ENCODE data around the gene BGLAP. TPM values are rescaled to one million over a fixed set of nuclear protein-coding genes. Genes with fewer than 3 reads are reported as not detected.

Gene BGLAP
- total RNA-seq, 1 experiment from 2014 or later = 2.4 TPM

DNA sequence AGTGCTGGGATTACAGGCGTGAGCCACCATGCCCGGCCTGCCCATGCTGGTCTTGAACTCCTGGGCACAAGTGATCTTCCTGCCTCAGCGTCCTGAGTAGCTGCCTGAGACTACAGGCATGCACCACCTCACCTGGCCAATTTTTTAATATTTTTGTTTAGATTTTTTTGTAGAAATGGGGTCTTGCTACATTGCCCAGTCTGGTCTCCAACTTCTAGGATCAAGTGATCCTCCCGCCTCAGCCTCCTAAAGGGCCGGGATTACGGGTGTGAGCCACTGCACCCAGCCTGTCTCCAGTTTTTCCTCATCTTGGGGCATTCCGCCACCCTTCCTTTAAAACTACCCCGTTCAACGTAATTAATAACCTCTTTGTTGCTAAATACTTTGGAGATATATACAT is 21.8 kb upstream of the BGLAP start:
- Histone ChIP-seq H3K56ac (ENCODE audit: insufficient read length, low read depth, low read length) (no peak overlapping the region), H3K27me3 (ENCODE audit: insufficient read depth, low read length) (no peaks in the 10 kb centered on the region), H3K23me2 (ENCODE audit: insufficient read length, low read depth, low read length, poor library complexity, severe bottlenecking) (no peaks in the 10 kb centered on the region), H3T11ph (ENCODE audit: low read length) (no peak overlapping the region), H4K8ac (replicated peaks; ENCODE audit: insufficient read length, low read depth, low read length) (no peak overlapping the region), H3K4ac (ENCODE audit: low read depth, low read length) (no peak overlapping the region), H4K5ac (ENCODE audit: insufficient read length, low read depth, low read length) (no peak overlapping the region), H2BK20ac (ENCODE audit: low read depth, low read length, poor library complexity, severe bottlenecking) (no peak overlapping the region), H3K14ac (ENCODE audit: insufficient read depth, low read length) (no peak overlapping the region), H3K9ac (ENCODE audit: extremely low read depth, insufficient read length, low read length) (no peak overlapping the region), H4K20me1 (ENCODE audit: control insufficient read depth, insufficient read depth, insufficient read length) (peaks cover 2% of the 10 kb centered on the region), H2AK5ac (ENCODE audit: insufficient read length, low read length) (no peak overlapping the region), H3K4me1 (ENCODE audit: insufficient read depth, low read length) (no peaks in the 10 kb centered on the region), H3K23ac (ENCODE audit: insufficient read length, low read depth, low read length) (no peak overlapping the region), H2BK5ac (ENCODE audit: insufficient read length, low read length) (no peak overlapping the region), H2BK12ac (ENCODE audit: insufficient read length, low read depth, low read length) (no peak overlapping the region), H3K27ac (ENCODE audit: insufficient read length, low read depth, low read length) (no peak overlapping the region), H3K79me2 (ENCODE audit: insufficient read depth, low read length) (no peaks in the 10 kb centered on the region), H2BK15ac (ENCODE audit: low read depth, low read length) (no peak overlapping the region), H3K79me1 (ENCODE audit: insufficient read depth, low read depth, low read length, poor library complexity, severe bottlenecking) (no peaks in the 10 kb centered on the region), H3K4me2 (ENCODE audit: insufficient read depth, insufficient read length, low read length) (no peak overlapping the region), H2AFZ (ENCODE audit: low read length) (no peak overlapping the region), H2BK120ac (ENCODE audit: low read depth, low read length, poor library complexity, severe bottlenecking) (no peak overlapping the region), H3K18ac (ENCODE audit: insufficient read length, low read depth, low read length) (no peak overlapping the region), H3K9me3 (ENCODE audit: control insufficient read depth, low read depth, low read length) (no peaks in the 10 kb centered on the region), H4K91ac (ENCODE audit: insufficient read length, low read depth, low read length) (no peak overlapping the region)
- peaks cover 1 to 3% of the 10 kb centered on the region in 2 experiments for H3K4me1 Mint-ChIP-seq
- no peaks in the 10 kb centered on the region; a peak in 1 of 5 replicates for H3K9me3 Mint-ChIP-seq
- TF ChIP-seq CTCF (conservative IDR thresholded peaks at IDR 0.05) = no peak
- H3K36me3 Mint-ChIP-seq (ENCODE audit: insufficient read depth in 1 of 3, low read depth in 3 of 3) = peaks cover 27 to 66% (median 60%) of the 10 kb centered on the region in 3 experiments
- H3K27me3 Mint-ChIP-seq (ENCODE audit: low read depth) = no peaks in the 10 kb centered on the region
- WGBS (ENCODE audit: extremely low coverage, insufficient read length, low lambda C conversion rate) = no CpG with 5 or more reads among the region's 9 CpGs
- H3K27ac Mint-ChIP-seq = no peak overlapping the region
- no peak for DNase-seq
- H3K4me3 Mint-ChIP-seq = no peak overlapping the region

Data from H9 (cell line).